SHP77 (cell line): ENCODE data around the gene SPSB3.

Experiments
- DNase-seq, 2 experiments: peaks; one replicate each; lab custom pipeline; 2025; lab: John Stamatoyannopoulos, UW

Gene SPSB3

GRCh38 chr16:1788708-1789100 lies 6.3 kb upstream of the SPSB3 start:
- DNase-seq: no peak

GRCh38 chr16:1788095-1788707 lies 5.8 kb upstream of the SPSB3 start:
- no peak for DNase-seq

- DNase-seq: no peak
These were observed 5.1 kb upstream of the SPSB3 start for GRCh38 chr16:1787322-1788094.

GRCh38 chr16:1787056-1787321 lies 4.6 kb upstream of the SPSB3 start:
- no peak for DNase-seq

GRCh38 chr16:1786242-1787055 lies 4.1 kb upstream of the SPSB3 start:
- no peak for DNase-seq

- DNase-seq: no peak
These were observed 3.4 kb upstream of the SPSB3 start for GRCh38 chr16:1785846-1786170.

- no peak for DNase-seq
These were observed 2.8 kb upstream of the SPSB3 start for GRCh38 chr16:1784977-1785845.

- no peak for DNase-seq
These were observed 488 bp downstream of the SPSB3 start for GRCh38 chr16:1781758-1782407.

GRCh38 chr16:1781254-1781653 lies 1.1 kb downstream of the SPSB3 start:
- DNase-seq: no peak

- DNase-seq: no peak
These were observed 1.7 kb downstream of the SPSB3 start for GRCh38 chr16:1780677-1781072.

GRCh38 chr16:1779741-1780676 lies 2.4 kb downstream of the SPSB3 start:
- DNase-seq: no peak

GRCh38 chr16:1779234-1779701 lies 3.1 kb downstream of the SPSB3 start:
- DNase-seq: no peak

GRCh38 chr16:1778200-1779179 lies 3.9 kb downstream of the SPSB3 start:
- DNase-seq: no peak

- no peak for DNase-seq
These were observed 4.8 kb downstream of the SPSB3 start for GRCh38 chr16:1777375-1778199.

- DNase-seq: no peak
These were observed 5.4 kb downstream of the SPSB3 start for GRCh38 chr16:1776991-1777374.

- no peak for DNase-seq
These were observed 5.8 kb downstream of the SPSB3 start for GRCh38 chr16:1776672-1776955.

GRCh38 chr16:1775846-1776671 lies 6.3 kb downstream of the SPSB3 start:
- no peak for DNase-seq
